BE2C (cell line): Measurements from ENCODE around the gene SCYGR7.
A peak's percentile ranks its signal among the peaks of the same experiment; 100 is the strongest.
"Not testable (repeated sequence)": the region's sequence is repeated elsewhere in the genome, so short reads cannot be mapped to it uniquely, and the experiment has no call there.

Experiments
- DNase-seq: peaks from one replicate; pipeline ENCODE4 v3.0.0-alpha.2; 2020
- H3K27me3 ChIP-seq: fragments of 250-450 bp; sonication (Bioruptor Pico); 2 replicates; pipeline ENCODE4 v1.5.1; 2020; ENCODE audit warnings: mild to moderate bottlenecking
- H3K36me3 ChIP-seq: fragments of 250-450 bp; sonication (Bioruptor Pico); 2 replicates; pipeline ENCODE4 v1.5.1; 2020; ENCODE audit warnings: mild to moderate bottlenecking
- H3K4me1 ChIP-seq: fragments of 250-450 bp; sonication (Bioruptor Pico); 2 replicates; pipeline ENCODE4 v1.5.1; 2020
- H3K4me3 ChIP-seq: 2 replicates; pipeline ENCODE4 v1.5.1; 2011; ENCODE audit warnings: low read depth, low read length
- H3K9me3 ChIP-seq: fragments of 250-450 bp; sonication (Bioruptor Pico); 2 replicates; pipeline ENCODE4 v1.5.1; 2020
- CTCF ChIP-seq: IDR thresholded peaks from 2 replicates; pipeline ENCODE4 v1.5.1; 2012; ENCODE audit warnings: mild to moderate bottlenecking, low read depth, low read length

Gene SCYGR7

GRCh38 chr2:227740705-227741104 is 12.6 kb downstream of the SCYGR7 start:
- not testable (repeated sequence) for H3K27me3 ChIP-seq, H3K4me1 ChIP-seq, H3K9me3 ChIP-seq, DNase-seq, H3K36me3 ChIP-seq, H3K4me3 ChIP-seq
- peak; percentile 17 for TF ChIP-seq CTCF

GRCh38 chr2:227745594-227745993 is 17.5 kb downstream of the SCYGR7 start, which contains the start of gene SCYGR8:
Gene SCYGR8, plus strand, starts transcription at chr2:227745894. Its CDS starts 0 bp downstream, at chr2:227745894.
- DNase-seq = no peak
- Histone ChIP-seq H3K27me3 (no peaks in the 10 kb centered on the region), H3K4me3 (no peak within 1 kb of the TSS), H3K36me3 (no peaks in the 10 kb centered on the region), H3K4me1 (no peaks in the 10 kb centered on the region), H3K9me3 (no peaks in the 10 kb centered on the region)
- no peak for TF ChIP-seq CTCF

DNA sequence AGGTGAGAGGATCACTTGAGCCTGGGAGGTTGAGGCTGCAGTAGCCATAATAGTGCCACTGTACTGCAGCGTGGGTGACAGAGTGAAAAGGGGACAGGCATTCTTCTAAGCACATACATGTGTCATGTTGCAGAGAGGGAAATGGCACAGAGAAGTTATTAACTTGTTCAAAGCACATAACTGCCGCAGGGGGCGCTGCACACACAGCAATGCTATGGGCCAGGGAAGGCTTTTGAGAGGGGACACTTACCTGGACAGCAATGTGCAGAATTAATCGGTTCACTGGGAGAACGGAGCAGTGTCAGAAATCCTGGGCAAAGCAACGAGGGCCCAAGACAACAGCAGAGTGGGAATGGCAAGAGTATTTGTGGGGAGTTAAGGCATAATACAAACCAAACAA is 19.9 kb downstream of the SCYGR7 start:
- Histone ChIP-seq H3K36me3 (no peaks in the 10 kb centered on the region), H3K9me3 (no peaks in the 10 kb centered on the region)
- DNase-seq = peak; percentile 19

DNA sequence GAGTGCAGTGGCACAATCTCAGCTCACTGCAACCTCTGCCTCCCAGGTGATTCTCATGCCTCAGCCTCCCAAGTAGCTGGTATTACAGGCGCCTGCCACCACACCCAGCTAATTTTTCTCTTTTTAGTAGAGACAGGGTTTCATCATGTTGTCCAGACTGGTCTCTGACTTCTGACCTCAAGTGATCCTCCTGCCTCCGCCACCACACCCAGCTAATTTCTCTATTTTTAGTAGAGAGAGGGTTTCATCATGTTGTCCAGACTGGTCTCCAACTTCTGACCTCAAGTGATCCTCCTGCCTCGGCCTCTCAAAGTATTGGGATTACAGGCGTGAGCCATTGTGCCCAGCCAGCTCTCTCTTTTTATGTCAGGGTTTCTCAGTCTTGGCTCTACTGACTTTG is 28.1 kb downstream of the SCYGR7 start:
- H3K36me3 ChIP-seq, H3K9me3 ChIP-seq, H3K4me3 ChIP-seq, H3K27me3 ChIP-seq, DNase-seq, H3K4me1 ChIP-seq: not testable (repeated sequence)

More for the DNA sequence above, 19.9 kb downstream of the SCYGR7 start:
- peak; percentile 23; the same call in 1 of the 2 replicates for TF ChIP-seq CTCF
- Histone ChIP-seq H3K27me3 (no peaks in the 10 kb centered on the region), H3K4me1 (no peaks in the 10 kb centered on the region), H3K4me3 (no peak overlapping the region)

GRCh38 chr2:227759411-227760118 is 31.4 kb downstream of the SCYGR7 start:
- no peaks in the 10 kb centered on the region for H3K27me3 ChIP-seq
- no peaks in the 10 kb centered on the region for H3K36me3 ChIP-seq
- no peak for TF ChIP-seq CTCF
- no peak for DNase-seq
- H3K4me1 ChIP-seq = no peaks in the 10 kb centered on the region
- H3K9me3 ChIP-seq = no peaks in the 10 kb centered on the region
- no peak overlapping the region for H3K4me3 ChIP-seq

DNA sequence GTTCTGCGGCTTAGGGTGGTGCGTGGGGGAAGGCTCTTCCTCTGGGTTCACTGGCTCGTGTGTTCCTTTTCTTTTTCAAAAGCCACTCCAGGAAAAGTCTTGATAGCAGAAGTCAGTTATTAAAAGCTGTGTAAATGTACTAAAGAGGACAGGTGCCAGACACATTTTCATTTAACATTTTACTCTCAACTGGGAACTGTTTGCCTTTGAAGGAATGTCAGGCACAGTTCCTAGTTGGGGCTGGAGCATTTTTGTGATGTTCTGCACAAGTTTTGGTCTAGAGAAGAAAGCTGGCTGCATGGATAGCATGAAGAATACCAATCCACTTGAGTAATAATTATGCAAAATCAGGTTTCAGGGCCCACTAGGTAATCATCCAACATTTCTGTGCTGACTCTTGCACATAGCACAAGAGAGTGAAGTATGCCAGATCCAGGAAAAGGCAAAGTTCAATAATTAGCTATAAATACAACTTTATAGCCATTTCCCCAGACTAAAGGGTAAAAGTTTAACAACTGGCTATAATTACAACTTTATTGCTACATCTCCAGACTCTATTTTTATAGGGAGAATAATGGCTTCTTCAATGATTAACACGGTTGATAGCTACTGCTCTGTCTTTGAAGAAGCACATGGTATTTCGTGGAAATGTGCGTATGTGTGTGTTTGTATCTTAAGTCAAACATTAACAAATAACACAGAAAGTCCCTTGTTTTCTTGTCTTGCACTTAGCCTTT is 33.8 kb downstream of the SCYGR7 start:
- TF ChIP-seq CTCF = no peak
- DNase-seq = no peak
- no peaks in the 10 kb centered on the region for H3K9me3 ChIP-seq
- H3K27me3 ChIP-seq = no peaks in the 10 kb centered on the region
- no peaks in the 10 kb centered on the region for H3K36me3 ChIP-seq
- no peak overlapping the region for H3K4me3 ChIP-seq
- H3K4me1 ChIP-seq = no peaks in the 10 kb centered on the region
